GM23338 (cell line): Measurements from ENCODE around the gene TMEM170B. TPM values are rescaled to one million over a fixed set of nuclear protein-coding genes. Genes with fewer than 3 reads are reported as not detected.

Experiments
- CREB1 ChIP-seq: fragments of 250-450 bp; sonication (Bioruptor Pico); IDR thresholded peaks from 2 replicates; pipeline ENCODE4 v1.5.0; 2020; ENCODE audit warnings: low read depth, mild to moderate bottlenecking, moderate library complexity
- EZH2 ChIP-seq: fragments of 200-600 bp; sonication (generic); IDR thresholded peaks from one replicate; pipeline ENCODE4 v1.8.0; 2017; ENCODE audit warnings: antibody characterized with exemption, mild to moderate bottlenecking, low read depth; ENCODE audit not compliant: unreplicated experiment
- EZH2phosphoT487 ChIP-seq: fragments of 200-600 bp; sonication (generic); IDR thresholded peaks from one replicate; pipeline ENCODE4 v1.8.1; 2018; ENCODE audit warnings: antibody characterized with exemption; ENCODE audit not compliant: unreplicated experiment
- JUNB ChIP-seq: IDR thresholded peaks from one replicate; pipeline ENCODE4 v1.6.1; 2016; ENCODE audit warnings: antibody characterized with exemption; ENCODE audit not compliant: unreplicated experiment
- NANOG ChIP-seq: IDR thresholded peaks from 2 replicates; pipeline ENCODE4 v1.6.1; 2016; ENCODE audit warnings: antibody characterized with exemption, borderline replicate concordance
- STAT1 ChIP-seq: IDR thresholded peaks from one replicate; pipeline ENCODE4 v1.6.1; 2016; ENCODE audit warnings: antibody characterized with exemption; ENCODE audit not compliant: unreplicated experiment
- ZNF114 ChIP-seq: fragments of 250-450 bp; sonication (Bioruptor Pico); IDR thresholded peaks from 2 replicates; pipeline ENCODE4 v1.5.0; 2020; ENCODE audit warnings: mild to moderate bottlenecking, moderate library complexity
- ZNF331 ChIP-seq: fragments of 250-450 bp; sonication (Bioruptor Pico); IDR thresholded peaks from 2 replicates; pipeline ENCODE4 v1.5.0; 2020; ENCODE audit warnings: low read depth, mild to moderate bottlenecking, moderate library complexity
- polyA plus RNA-seq: library from polyadenylated mRNA; unstranded; fragments of >200 nt; fragmentation: Nextera tagmentation; extraction: Ambion mirVana; gene quantifications from 2 replicates; pipeline ENCODE4 v1.2.1, GENCODE V29; 2016
- total RNA-seq: library from RNA; depleted of rRNA; stranded (reverse); fragments of >200 nt; shearing (Covaris generic); gene quantifications from 2 replicates; pipeline ENCODE4 v1.2.3, GENCODE V29; 2014
- TF ChIP-seq, protein P1 (sequence below): fragments of 250-450 bp; sonication (Bioruptor Pico); IDR thresholded peaks from 2 replicates; pipeline ENCODE4 v1.5.0; 2020; ENCODE audit warnings: mild to moderate bottlenecking, moderate library complexity
- TF ChIP-seq, protein P2 (sequence below): IDR thresholded peaks from one replicate; pipeline ENCODE4 v1.6.1; 2018; ENCODE audit warnings: antibody characterized with exemption; ENCODE audit not compliant: unreplicated experiment
- TF ChIP-seq, protein P3 (sequence below): IDR thresholded peaks from 2 replicates; pipeline ENCODE4 v1.6.1; 2016; ENCODE audit warnings: antibody characterized with exemption

TMEM170B gene
- total and polyA plus RNA-seq, 2 experiments from 2014 or later = 2.0 to 6.9 TPM

DNA sequence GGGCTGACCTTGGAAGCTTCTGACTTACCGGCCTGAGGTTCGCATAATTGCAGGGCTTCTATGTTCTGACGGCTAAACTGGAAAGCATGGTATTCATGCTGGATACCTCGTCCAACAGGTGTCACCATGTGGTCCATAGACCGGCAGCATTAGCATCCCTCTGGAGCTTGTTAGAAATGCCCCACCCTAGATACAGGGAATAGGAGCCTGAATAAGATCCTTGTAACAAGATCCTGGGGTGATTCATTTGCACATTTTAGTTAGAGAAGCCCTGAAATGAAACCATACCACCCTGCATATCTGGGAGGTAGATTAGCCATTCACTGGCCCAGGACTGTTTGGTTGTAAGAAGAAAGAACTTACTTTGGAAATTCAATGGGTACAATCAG is 77.7 kb downstream of the TMEM170B start (continued):
- TF ChIP-seq, protein P1, sequence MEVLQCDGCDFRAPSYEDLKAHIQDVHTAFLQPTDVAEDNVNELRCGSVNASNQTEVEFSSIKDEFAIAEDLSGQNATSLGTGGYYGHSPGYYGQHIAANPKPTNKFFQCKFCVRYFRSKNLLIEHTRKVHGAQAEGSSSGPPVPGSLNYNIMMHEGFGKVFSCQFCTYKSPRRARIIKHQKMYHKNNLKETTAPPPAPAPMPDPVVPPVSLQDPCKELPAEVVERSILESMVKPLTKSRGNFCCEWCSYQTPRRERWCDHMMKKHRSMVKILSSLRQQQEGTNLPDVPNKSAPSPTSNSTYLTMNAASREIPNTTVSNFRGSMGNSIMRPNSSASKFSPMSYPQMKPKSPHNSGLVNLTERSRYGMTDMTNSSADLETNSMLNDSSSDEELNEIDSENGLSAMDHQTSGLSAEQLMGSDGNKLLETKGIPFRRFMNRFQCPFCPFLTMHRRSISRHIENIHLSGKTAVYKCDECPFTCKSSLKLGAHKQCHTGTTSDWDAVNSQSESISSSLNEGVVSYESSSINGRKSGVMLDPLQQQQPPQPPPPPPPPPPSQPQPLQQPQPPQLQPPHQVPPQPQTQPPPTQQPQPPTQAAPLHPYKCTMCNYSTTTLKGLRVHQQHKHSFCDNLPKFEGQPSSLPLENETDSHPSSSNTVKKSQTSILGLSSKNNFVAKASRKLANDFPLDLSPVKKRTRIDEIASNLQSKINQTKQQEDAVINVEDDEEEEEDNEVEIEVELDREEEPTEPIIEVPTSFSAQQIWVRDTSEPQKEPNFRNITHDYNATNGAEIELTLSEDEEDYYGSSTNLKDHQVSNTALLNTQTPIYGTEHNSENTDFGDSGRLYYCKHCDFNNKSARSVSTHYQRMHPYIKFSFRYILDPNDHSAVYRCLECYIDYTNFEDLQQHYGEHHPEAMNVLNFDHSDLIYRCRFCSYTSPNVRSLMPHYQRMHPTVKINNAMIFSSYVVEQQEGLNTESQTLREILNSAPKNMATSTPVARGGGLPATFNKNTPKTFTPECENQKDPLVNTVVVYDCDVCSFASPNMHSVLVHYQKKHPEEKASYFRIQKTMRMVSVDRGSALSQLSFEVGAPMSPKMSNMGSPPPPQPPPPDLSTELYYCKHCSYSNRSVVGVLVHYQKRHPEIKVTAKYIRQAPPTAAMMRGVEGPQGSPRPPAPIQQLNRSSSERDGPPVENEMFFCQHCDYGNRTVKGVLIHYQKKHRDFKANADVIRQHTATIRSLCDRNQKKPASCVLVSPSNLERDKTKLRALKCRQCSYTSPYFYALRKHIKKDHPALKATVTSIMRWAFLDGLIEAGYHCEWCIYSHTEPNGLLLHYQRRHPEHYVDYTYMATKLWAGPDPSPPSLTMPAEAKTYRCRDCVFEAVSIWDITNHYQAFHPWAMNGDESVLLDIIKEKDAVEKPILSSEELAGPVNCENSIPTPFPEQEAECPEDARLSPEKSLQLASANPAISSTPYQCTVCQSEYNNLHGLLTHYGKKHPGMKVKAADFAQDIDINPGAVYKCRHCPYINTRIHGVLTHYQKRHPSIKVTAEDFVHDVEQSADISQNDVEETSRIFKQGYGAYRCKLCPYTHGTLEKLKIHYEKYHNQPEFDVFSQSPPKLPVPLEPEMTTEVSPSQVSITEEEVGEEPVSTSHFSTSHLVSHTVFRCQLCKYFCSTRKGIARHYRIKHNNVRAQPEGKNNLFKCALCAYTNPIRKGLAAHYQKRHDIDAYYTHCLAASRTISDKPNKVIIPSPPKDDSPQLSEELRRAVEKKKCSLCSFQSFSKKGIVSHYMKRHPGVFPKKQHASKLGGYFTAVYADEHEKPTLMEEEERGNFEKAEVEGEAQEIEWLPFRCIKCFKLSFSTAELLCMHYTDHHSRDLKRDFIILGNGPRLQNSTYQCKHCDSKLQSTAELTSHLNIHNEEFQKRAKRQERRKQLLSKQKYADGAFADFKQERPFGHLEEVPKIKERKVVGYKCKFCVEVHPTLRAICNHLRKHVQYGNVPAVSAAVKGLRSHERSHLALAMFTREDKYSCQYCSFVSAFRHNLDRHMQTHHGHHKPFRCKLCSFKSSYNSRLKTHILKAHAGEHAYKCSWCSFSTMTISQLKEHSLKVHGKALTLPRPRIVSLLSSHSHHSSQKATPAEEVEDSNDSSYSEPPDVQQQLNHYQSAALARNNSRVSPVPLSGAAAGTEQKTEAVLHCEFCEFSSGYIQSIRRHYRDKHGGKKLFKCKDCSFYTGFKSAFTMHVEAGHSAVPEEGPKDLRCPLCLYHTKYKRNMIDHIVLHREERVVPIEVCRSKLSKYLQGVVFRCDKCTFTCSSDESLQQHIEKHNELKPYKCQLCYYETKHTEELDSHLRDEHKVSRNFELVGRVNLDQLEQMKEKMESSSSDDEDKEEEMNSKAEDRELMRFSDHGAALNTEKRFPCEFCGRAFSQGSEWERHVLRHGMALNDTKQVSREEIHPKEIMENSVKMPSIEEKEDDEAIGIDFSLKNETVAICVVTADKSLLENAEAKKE (CRISPR knock-in tag) = no peak
- TF ChIP-seq ZNF114 (CRISPR knock-in tag) (no peak), STAT1 (no peak), ZNF331 (CRISPR knock-in tag) (no peak), NANOG (no peak), CREB1 (no peak), EZH2phosphoT487 (no peak), JUNB (no peak), EZH2 (no peak)
- TF ChIP-seq, protein P2, sequence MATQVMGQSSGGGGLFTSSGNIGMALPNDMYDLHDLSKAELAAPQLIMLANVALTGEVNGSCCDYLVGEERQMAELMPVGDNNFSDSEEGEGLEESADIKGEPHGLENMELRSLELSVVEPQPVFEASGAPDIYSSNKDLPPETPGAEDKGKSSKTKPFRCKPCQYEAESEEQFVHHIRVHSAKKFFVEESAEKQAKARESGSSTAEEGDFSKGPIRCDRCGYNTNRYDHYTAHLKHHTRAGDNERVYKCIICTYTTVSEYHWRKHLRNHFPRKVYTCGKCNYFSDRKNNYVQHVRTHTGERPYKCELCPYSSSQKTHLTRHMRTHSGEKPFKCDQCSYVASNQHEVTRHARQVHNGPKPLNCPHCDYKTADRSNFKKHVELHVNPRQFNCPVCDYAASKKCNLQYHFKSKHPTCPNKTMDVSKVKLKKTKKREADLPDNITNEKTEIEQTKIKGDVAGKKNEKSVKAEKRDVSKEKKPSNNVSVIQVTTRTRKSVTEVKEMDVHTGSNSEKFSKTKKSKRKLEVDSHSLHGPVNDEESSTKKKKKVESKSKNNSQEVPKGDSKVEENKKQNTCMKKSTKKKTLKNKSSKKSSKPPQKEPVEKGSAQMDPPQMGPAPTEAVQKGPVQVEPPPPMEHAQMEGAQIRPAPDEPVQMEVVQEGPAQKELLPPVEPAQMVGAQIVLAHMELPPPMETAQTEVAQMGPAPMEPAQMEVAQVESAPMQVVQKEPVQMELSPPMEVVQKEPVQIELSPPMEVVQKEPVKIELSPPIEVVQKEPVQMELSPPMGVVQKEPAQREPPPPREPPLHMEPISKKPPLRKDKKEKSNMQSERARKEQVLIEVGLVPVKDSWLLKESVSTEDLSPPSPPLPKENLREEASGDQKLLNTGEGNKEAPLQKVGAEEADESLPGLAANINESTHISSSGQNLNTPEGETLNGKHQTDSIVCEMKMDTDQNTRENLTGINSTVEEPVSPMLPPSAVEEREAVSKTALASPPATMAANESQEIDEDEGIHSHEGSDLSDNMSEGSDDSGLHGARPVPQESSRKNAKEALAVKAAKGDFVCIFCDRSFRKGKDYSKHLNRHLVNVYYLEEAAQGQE = no peak
- TF ChIP-seq, protein P3, sequence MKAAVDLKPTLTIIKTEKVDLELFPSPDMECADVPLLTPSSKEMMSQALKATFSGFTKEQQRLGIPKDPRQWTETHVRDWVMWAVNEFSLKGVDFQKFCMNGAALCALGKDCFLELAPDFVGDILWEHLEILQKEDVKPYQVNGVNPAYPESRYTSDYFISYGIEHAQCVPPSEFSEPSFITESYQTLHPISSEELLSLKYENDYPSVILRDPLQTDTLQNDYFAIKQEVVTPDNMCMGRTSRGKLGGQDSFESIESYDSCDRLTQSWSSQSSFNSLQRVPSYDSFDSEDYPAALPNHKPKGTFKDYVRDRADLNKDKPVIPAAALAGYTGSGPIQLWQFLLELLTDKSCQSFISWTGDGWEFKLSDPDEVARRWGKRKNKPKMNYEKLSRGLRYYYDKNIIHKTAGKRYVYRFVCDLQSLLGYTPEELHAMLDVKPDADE = no peak
